ENCODE measurements around the gene AGAP4. TPM values are rescaled to one million over a fixed set of nuclear protein-coding genes. Genes with fewer than 3 reads are reported as not detected.
"Not testable (repeated sequence)": the region's sequence is repeated elsewhere in the genome, so short reads cannot be mapped to it uniquely, and the experiment has no call there.

AGAP4 gene
- total RNA-seq, 1 donor from 2014 or later = 2.2 TPM

GRCh38 chr10:45819552-45819951 lies 27.7 kb downstream of the AGAP4 start:
- Histone ChIP-seq H3K4me1 (no peaks in the 10 kb centered on the region), H3K27ac (no peak overlapping the region), H3K4me3 (no peak overlapping the region), H3K9me3 (no peaks in the 10 kb centered on the region), H3K36me3 (no peaks in the 10 kb centered on the region), H3K27me3 (no peaks in the 10 kb centered on the region)
- DNase-seq (ENCODE audit: low spot score in 2 of 2) = no peak
- TF ChIP-seq, protein P1, sequence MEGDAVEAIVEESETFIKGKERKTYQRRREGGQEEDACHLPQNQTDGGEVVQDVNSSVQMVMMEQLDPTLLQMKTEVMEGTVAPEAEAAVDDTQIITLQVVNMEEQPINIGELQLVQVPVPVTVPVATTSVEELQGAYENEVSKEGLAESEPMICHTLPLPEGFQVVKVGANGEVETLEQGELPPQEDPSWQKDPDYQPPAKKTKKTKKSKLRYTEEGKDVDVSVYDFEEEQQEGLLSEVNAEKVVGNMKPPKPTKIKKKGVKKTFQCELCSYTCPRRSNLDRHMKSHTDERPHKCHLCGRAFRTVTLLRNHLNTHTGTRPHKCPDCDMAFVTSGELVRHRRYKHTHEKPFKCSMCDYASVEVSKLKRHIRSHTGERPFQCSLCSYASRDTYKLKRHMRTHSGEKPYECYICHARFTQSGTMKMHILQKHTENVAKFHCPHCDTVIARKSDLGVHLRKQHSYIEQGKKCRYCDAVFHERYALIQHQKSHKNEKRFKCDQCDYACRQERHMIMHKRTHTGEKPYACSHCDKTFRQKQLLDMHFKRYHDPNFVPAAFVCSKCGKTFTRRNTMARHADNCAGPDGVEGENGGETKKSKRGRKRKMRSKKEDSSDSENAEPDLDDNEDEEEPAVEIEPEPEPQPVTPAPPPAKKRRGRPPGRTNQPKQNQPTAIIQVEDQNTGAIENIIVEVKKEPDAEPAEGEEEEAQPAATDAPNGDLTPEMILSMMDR (IDR thresholded peaks at IDR 0.05) = no peak
- intact Hi-C loops (cut with DNase I) = no loop called here

- Histone ChIP-seq H3K27ac (no peak overlapping the region), H3K4me1 (no peaks in the 10 kb centered on the region), H3K27me3 (no peaks in the 10 kb centered on the region), H3K36me3 (no peaks in the 10 kb centered on the region), H3K4me3 (no peak overlapping the region), H3K9me3 (no peaks in the 10 kb centered on the region)
- intact Hi-C loops (cut with DNase I) = no loop called here
- no peak for DNase-seq (ENCODE audit: low spot score in 2 of 2)
- TF ChIP-seq, protein P1 (IDR thresholded peaks at IDR 0.05) = no peak
Measured at GRCh38 chr10:45817912-45818311, 29.4 kb downstream of the AGAP4 start.

GRCh38 chr10:45817130-45817859 lies 30.0 kb downstream of the AGAP4 start:
- Histone ChIP-seq H3K36me3 (no peaks in the 10 kb centered on the region), H3K27me3 (no peaks in the 10 kb centered on the region), H3K4me1 (no peaks in the 10 kb centered on the region), H3K9me3 (no peaks in the 10 kb centered on the region), H3K4me3 (no peak overlapping the region), H3K27ac (no peak overlapping the region)
- TF ChIP-seq, protein P1 (IDR thresholded peaks at IDR 0.05) = no peak
- intact Hi-C loops (cut with DNase I) = no loop called here
- no peak for DNase-seq (ENCODE audit: low spot score in 2 of 2)

- DNase-seq (ENCODE audit: low spot score in 2 of 2); H3K9me3 ChIP-seq; intact Hi-C loops (cut with DNase I): not testable (repeated sequence)
Measured at GRCh38 chr10:45814146-45814545, 33.2 kb downstream of the AGAP4 start.

DNA sequence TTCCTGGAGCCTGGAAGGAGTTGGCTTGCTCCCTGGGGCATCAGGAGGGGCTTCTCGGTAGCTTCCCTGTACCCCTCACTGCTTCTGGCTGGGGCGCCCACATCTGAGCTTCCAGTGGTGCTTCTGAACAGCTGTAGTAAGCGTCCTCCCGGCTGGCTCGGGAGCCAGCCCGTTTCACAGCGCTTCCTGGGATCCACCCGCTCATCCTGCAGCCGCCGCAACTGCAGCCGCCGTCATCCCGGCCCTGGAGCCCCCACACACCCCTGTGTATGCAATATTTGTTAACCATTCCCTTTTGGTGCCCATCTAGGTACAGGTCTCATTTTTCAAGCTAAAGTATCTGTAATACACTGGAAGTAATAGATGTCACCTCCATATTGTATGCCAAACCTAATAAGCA lies 34.3 kb downstream of the AGAP4 start:
- H3K4me1 ChIP-seq; H3K27me3 ChIP-seq; H3K36me3 ChIP-seq; DNase-seq (ENCODE audit: low spot score in 2 of 2); H3K4me3 ChIP-seq; H3K9me3 ChIP-seq; intact Hi-C loops (cut with DNase I); H3K27ac ChIP-seq: not testable (repeated sequence)

More at GRCh38 chr10:45814146-45814545, 33.2 kb downstream of the AGAP4 start:
- not testable (repeated sequence) for H3K27ac ChIP-seq, H3K4me1 ChIP-seq, H3K36me3 ChIP-seq, H3K27me3 ChIP-seq, H3K4me3 ChIP-seq

GRCh38 chr10:45811075-45811474 lies 36.2 kb downstream of the AGAP4 start:
- intact Hi-C loops (cut with DNase I) = no loop called here
- H3K27ac ChIP-seq = no peak overlapping the region
- H3K4me1 ChIP-seq = no peaks in the 10 kb centered on the region
- no peaks in the 10 kb centered on the region for H3K27me3 ChIP-seq
- H3K4me3 ChIP-seq = no peak overlapping the region
- DNase-seq (ENCODE audit: low spot score in 2 of 2) = no peak
- no peaks in the 10 kb centered on the region for H3K9me3 ChIP-seq
- TF ChIP-seq, protein P1 (IDR thresholded peaks at IDR 0.05) = no peak
- H3K36me3 ChIP-seq = no peaks in the 10 kb centered on the region

GRCh38 chr10:45809837-45810236 lies 37.5 kb downstream of the AGAP4 start:
- no peak for DNase-seq (ENCODE audit: low spot score in 2 of 2)
- intact Hi-C loops (cut with DNase I) = no loop called here
- TF ChIP-seq, protein P1 (IDR thresholded peaks at IDR 0.05) = no peak
- no peaks in the 10 kb centered on the region for H3K4me1 ChIP-seq
- H3K36me3 ChIP-seq = no peaks in the 10 kb centered on the region
- no peak overlapping the region for H3K4me3 ChIP-seq
- no peaks in the 10 kb centered on the region for H3K9me3 ChIP-seq
- H3K27ac ChIP-seq = no peak overlapping the region
- H3K27me3 ChIP-seq = no peaks in the 10 kb centered on the region

DNA sequence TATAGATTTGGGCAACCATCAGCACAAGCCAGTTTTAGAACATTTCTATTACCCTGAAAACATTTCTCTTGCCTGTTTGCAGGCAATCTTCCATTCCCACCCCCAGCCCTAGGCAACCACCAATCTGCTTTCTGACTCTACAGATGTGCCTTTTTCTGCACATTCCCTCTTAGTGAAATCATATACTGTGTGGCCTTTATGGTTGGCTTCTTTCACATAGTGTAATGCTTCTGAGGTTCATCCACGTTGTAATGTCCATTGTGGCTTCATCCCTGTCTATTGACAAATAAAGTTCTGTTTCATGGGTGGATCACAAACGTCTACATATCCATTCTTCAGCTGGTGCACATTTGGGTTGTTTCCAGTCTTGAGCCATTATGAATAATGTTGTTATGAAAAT lies 42.3 kb downstream of the AGAP4 start:
- H3K36me3 ChIP-seq; intact Hi-C loops (cut with DNase I); H3K27ac ChIP-seq; H3K4me3 ChIP-seq; H3K27me3 ChIP-seq; H3K4me1 ChIP-seq; DNase-seq (ENCODE audit: low spot score in 2 of 2); H3K9me3 ChIP-seq: not testable (repeated sequence)
